A549 (cell line): ENCODE measurements around the gene ARPC1B. TPM values are rescaled to one million over a fixed set of nuclear protein-coding genes. Genes with fewer than 3 reads are reported as not detected.
A peak's percentile ranks its signal among the peaks of the same experiment; 100 is the strongest.

Source experiments
- ATAC-seq, 2 experiments: fragments of 200-7000 bp in 1 of 2; fragments of >200 bp in 1 of 2; cut with Nextera tagmentation in 1 of 2; cut with Tn5 transposase in 1 of 2; 3 replicates each; pipeline versions ENCODE4 v1.8.0 to v1.9.1; 2018 to 2020; ENCODE audit warnings: mild to moderate bottlenecking in 1 of 2, moderate library complexity in 1 of 2
- CTCF ChIA-PET: fragments of 300-600 bp; sonication (Branson Sonifier 250); formaldehyde crosslinking; extraction: SDS; loops from one replicate; lab custom pipeline; 2021; ENCODE audit warnings: antibody characterized with exemption, inconsistent platforms; lab: Yijun Ruan, JAX
- POLR2A ChIA-PET: fragments of 350-600 bp; formaldehyde crosslinking; extraction: SDS; loops from one replicate; lab custom pipeline; 2021; ENCODE audit warnings: antibody characterized with exemption, inconsistent platforms; lab: Yijun Ruan, JAX
- DNase-seq, 2 experiments: peaks; one replicate each; pipeline versions ENCODE4 v3.0.0 to v3.0.0-alpha.2; 2011 to 2016; ENCODE audit warnings: low read depth in 1 of 2, low spot score in 1 of 2
- FAIRE-seq: peaks from 2 replicates; lab custom pipeline; 2011; peaks lifted over from hg19 to GRCh38; lab: Jason Lieb, UNC
- H3K27ac ChIP-seq, 2 experiments: fragments of >200 bp; sonication (Bioruptor Twin); formaldehyde crosslinking; 3 replicates each; pipeline ENCODE4 v1.5.1; 2016 to 2017
- H3K4me1 ChIP-seq: fragments of >200 bp; sonication (Bioruptor Twin); formaldehyde crosslinking; 3 replicates; pipeline ENCODE4 v1.6.1; 2016
- H3K4me2 ChIP-seq: fragments of >200 bp; sonication (Bioruptor Twin); formaldehyde crosslinking; 3 replicates; pipeline ENCODE4 v1.6.1; 2016
- H3K4me3 ChIP-seq: fragments of >200 bp; sonication (Bioruptor Twin); formaldehyde crosslinking; 3 replicates; pipeline ENCODE4 v1.5.1; 2016
- H3K9me3 ChIP-seq: fragments of >200 bp; sonication (Bioruptor Twin); formaldehyde crosslinking; 3 replicates; pipeline ENCODE4 v1.6.1; 2016
- CBX2 ChIP-seq: fragments of 200-600 bp; sonication (generic); IDR thresholded peaks from 2 replicates; pipeline ENCODE4 v1.6.1; 2016; ENCODE audit warnings: low read depth, mild to moderate bottlenecking, borderline replicate concordance
- CBX8 ChIP-seq: fragments of 200-600 bp; sonication (generic); IDR thresholded peaks from 2 replicates; pipeline ENCODE4 v1.6.1; 2016
- CHD4 ChIP-seq: fragments of 200-600 bp; sonication (generic); IDR thresholded peaks from 2 replicates; pipeline ENCODE4 v1.6.1; 2016; ENCODE audit warnings: antibody characterized with exemption, mild to moderate bottlenecking, borderline replicate concordance
- EP300 ChIP-seq, 2 experiments: fragments of >200 bp; sonication (Bioruptor Twin); formaldehyde crosslinking; IDR thresholded peaks; 2 replicates in 1 of 2; 3 replicates in 1 of 2; pipeline ENCODE4 v1.6.1; 2016 to 2017
- ESRRA ChIP-seq: fragments of 150-350 bp; IDR thresholded peaks from 2 replicates; pipeline ENCODE4 v1.6.1; 2014; ENCODE audit warnings: mild to moderate bottlenecking, low read length, borderline replicate concordance
- FOSB ChIP-seq: fragments of 250-450 bp; sonication (Bioruptor Pico); IDR thresholded peaks from 2 replicates; pipeline ENCODE4 v1.5.0; 2020; ENCODE audit warnings: mild to moderate bottlenecking, moderate library complexity
- GATA3 ChIP-seq: IDR thresholded peaks from 2 replicates; pipeline ENCODE4 v1.6.1; 2012; ENCODE audit warnings: borderline replicate concordance
- HOXA7 ChIP-seq: fragments of 250-450 bp; sonication (Bioruptor Pico); IDR thresholded peaks from 2 replicates; pipeline ENCODE4 v1.5.0; 2020; ENCODE audit warnings: mild to moderate bottlenecking, moderate library complexity
- JUN ChIP-seq, 2 experiments: fragments of >200 bp; sonication (Bioruptor Twin); formaldehyde crosslinking; IDR thresholded peaks; 2 replicates in 1 of 2; 3 replicates in 1 of 2; pipeline ENCODE4 v1.6.1; 2016 to 2017
- JUNB ChIP-seq: fragments of >200 bp; sonication (Bioruptor Twin); formaldehyde crosslinking; IDR thresholded peaks from 2 replicates; pipeline ENCODE4 v1.6.1; 2016
- KDM1A ChIP-seq: fragments of 200-600 bp; sonication (generic); IDR thresholded peaks from 2 replicates; pipeline ENCODE4 v1.6.1; 2016; ENCODE audit warnings: low read depth, mild to moderate bottlenecking
- MAFK ChIP-seq: fragments of 450-650 bp; IDR thresholded peaks from 2 replicates; pipeline ENCODE4 v1.6.1; 2014; ENCODE audit not compliant: partially characterized antibody
- NPAS2 ChIP-seq: fragments of 250-450 bp; sonication (Bioruptor Pico); IDR thresholded peaks from 2 replicates; pipeline ENCODE4 v1.8.0; 2022; ENCODE audit warnings: mild to moderate bottlenecking, moderate library complexity, borderline replicate concordance
- NR3C1 ChIP-seq: fragments of >200 bp; sonication (Bioruptor Twin); formaldehyde crosslinking; IDR thresholded peaks from 3 replicates; pipeline ENCODE4 v1.6.1; 2017
- PHF8 ChIP-seq: fragments of 200-600 bp; sonication (generic); IDR thresholded peaks from 2 replicates; pipeline ENCODE4 v1.6.1; 2016; ENCODE audit warnings: low read depth, mild to moderate bottlenecking, antibody characterized with exemption, moderate library complexity, borderline replicate concordance
- RAD21 ChIP-seq, 2 experiments: fragments of >200 bp in 1 of 2; sonication (Bioruptor Twin) in 1 of 2; formaldehyde crosslinking in 1 of 2; IDR thresholded peaks in 1 of 2; conservative IDR thresholded peaks in 1 of 2; 2 replicates in 1 of 2; 3 replicates in 1 of 2; pipeline ENCODE4 v1.6.1; 2012 to 2018; ENCODE audit warnings: inconsistent platforms in 1 of 2
- RARB ChIP-seq: fragments of 250-450 bp; sonication (Bioruptor Pico); IDR thresholded peaks from 2 replicates; pipeline ENCODE4 v1.8.0; 2021; ENCODE audit warnings: mild to moderate bottlenecking, moderate library complexity
- RCOR1 ChIP-seq: fragments of 150-350 bp; IDR thresholded peaks from 2 replicates; pipeline ENCODE4 v1.6.1; 2014; ENCODE audit warnings: antibody characterized with exemption, low read length, low read depth
- SREBF2 ChIP-seq: fragments of 450-650 bp; IDR thresholded peaks from 2 replicates; pipeline ENCODE4 v1.6.1; 2014; ENCODE audit warnings: mild to moderate bottlenecking, moderate library complexity
- ZC3H11A ChIP-seq: fragments of 450-650 bp; IDR thresholded peaks from 2 replicates; pipeline ENCODE4 v1.6.1; 2014; ENCODE audit warnings: antibody characterized with exemption, mild to moderate bottlenecking
- ZSCAN20 ChIP-seq: fragments of 250-450 bp; sonication (Bioruptor Pico); IDR thresholded peaks from 2 replicates; pipeline ENCODE4 v1.8.0; 2022; ENCODE audit warnings: mild to moderate bottlenecking, moderate library complexity
- WGBS: methylation state at CpG from one replicate; pipeline ENCODE4 v1.1.6; 2017; ENCODE audit errors: missing lambda C conversion rate; 5-methylcytosine and 5-hydroxymethylcytosine counted together
- polyA plus RNA-seq, 4 experiments: library from polyadenylated mRNA; depleted of rRNA in 3 of 4; stranded (reverse); fragments of >200 nt; fragmentation: RNase III in 1 of 4; extraction: RNeasy Plus Mini Kit Qiagen cat#74134 plus additional on column Dnase treatment in 1 of 4; gene quantifications; 2 replicates in 3 of 4; 3 replicates in 1 of 4; pipeline ENCODE4 v1.2.3, GENCODE V29; 2011 to 2017
- TF ChIP-seq, protein P1 (sequence below): fragments of >200 bp; sonication (Bioruptor Twin); formaldehyde crosslinking; IDR thresholded peaks from 3 replicates; pipeline ENCODE4 v1.5.1; 2016
- TF ChIP-seq, protein P2 (sequence below): fragments of >200 bp; sonication (Bioruptor Twin); formaldehyde crosslinking; IDR thresholded peaks from 3 replicates; pipeline ENCODE4 v1.6.1; 2016
- TF ChIP-seq, protein P3 (sequence below): IDR thresholded peaks from 2 replicates; pipeline ENCODE4 v1.6.1; 2012
- TF ChIP-seq, protein P4 (sequence below): fragments of 450-650 bp; IDR thresholded peaks from 2 replicates; pipeline ENCODE4 v1.6.1; 2014; ENCODE audit warnings: antibody characterized with exemption
- TF ChIP-seq, protein P5 (sequence below): fragments of 200-600 bp; sonication (generic); IDR thresholded peaks from 2 replicates; pipeline ENCODE4 v1.6.1; 2016; ENCODE audit warnings: antibody characterized with exemption, mild to moderate bottlenecking, moderate library complexity

ARPC1B gene
- polyA plus RNA-seq, 2 of the 4 experiments (the other 2 are of a cell fraction) = 197 to 294 TPM

DNA sequence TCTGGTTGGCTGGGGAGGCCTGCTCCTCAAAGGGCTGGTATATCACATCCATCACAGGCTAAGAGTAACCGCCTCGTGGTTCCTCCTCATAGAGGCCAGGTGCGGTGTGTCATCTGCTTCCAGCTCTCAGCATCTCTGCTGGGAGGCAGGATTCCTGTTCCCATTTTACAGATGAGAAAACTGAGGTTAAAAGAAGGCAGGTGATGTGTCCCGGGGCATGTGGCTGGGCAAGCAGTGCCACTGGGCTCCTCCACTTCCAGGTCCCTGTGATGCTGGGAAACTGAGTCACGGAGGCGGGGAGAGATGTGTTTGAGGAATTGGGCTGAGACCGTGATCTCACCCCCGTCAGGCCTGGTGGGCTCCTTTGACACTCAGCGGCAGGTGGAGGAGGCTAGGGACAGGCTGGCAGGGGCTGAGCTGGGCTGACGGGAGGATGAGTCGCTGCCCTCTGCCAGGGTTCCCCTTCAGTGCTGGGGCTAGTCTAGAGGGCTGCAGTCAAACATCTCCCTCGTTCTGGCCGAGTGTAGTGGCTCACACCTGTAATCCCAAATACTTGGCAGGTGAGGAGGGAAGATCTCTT lies 9.4 kb downstream of the ARPC1B start:
- Histone ChIP-seq H3K4me1 (peaks cover 29% of the 10 kb centered on the region), H3K4me3 (no peak overlapping the region), H3K4me2 (no peak overlapping the region), H3K9me3 (no peaks in the 10 kb centered on the region), H3K27ac (peak overlapping the region in 1 of 2 experiments; percentile 36; a peak in 1 of 6 replicates)
- peak in 1 of 2 experiments; percentile 22; a peak in 1 of 6 replicates for ATAC-seq
- 89% methylated on average over 13 of the region's 13 CpGs for WGBS
- DNase-seq = no peak
- ChIA-PET POLR2A (no interaction called here), CTCF (interaction anchor here (1.7 to 1.8 kb wide), 2 partner anchors 16 kb away, joined by 4 to 5 read pairs; no protein-coding TSS in a partner anchor)
- FAIRE-seq = no peak
- TF ChIP-seq KDM1A (peak; percentile 79), ZSCAN20 (CRISPR knock-in tag) (no peak)

DNA sequence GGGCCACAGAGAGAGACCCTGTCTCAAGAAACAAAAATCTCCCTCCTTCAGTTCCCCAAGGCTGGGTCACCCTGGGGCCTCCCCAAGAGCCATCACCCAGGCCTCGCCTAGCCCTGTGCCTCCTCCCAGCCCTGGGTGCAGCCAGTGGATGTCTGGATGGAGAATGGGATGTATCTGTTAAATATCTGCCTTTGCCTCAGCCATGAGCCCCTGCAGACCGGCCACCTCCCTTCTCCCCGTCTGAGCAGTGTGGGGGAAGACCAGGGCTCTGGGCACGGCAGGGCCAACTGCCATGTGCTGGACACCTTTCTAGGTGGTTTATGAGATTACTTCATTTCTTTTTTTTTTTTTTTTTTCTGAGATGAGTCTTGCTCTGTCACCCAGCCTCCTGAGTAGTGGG lies 10.0 kb downstream of the ARPC1B start:
- FAIRE-seq (no peak), ATAC-seq (peak; percentile 12 to 37; a peak in 5 of 6 replicates), DNase-seq (no peak)
- Histone ChIP-seq H3K4me2 (no peak overlapping the region), H3K9me3 (no peaks in the 10 kb centered on the region), H3K4me3 (no peak overlapping the region), H3K27ac (0 out of 6 replicates have a peak overlapping the region, but pooled peaks of 1 of the 2 experiments have one; percentile 36), H3K4me1 (peaks cover 22% of the 10 kb centered on the region)
- CTCF ChIA-PET = interaction anchor here (1.8 kb wide), 1 partner anchor 15 kb away, joined by 4 read pairs; no protein-coding TSS in a partner anchor
- POLR2A ChIA-PET = no interaction called here
- no peak for TF ChIP-seq NPAS2 (CRISPR knock-in tag)
- TF ChIP-seq MAFK = no peak
- TF ChIP-seq, protein P1, sequence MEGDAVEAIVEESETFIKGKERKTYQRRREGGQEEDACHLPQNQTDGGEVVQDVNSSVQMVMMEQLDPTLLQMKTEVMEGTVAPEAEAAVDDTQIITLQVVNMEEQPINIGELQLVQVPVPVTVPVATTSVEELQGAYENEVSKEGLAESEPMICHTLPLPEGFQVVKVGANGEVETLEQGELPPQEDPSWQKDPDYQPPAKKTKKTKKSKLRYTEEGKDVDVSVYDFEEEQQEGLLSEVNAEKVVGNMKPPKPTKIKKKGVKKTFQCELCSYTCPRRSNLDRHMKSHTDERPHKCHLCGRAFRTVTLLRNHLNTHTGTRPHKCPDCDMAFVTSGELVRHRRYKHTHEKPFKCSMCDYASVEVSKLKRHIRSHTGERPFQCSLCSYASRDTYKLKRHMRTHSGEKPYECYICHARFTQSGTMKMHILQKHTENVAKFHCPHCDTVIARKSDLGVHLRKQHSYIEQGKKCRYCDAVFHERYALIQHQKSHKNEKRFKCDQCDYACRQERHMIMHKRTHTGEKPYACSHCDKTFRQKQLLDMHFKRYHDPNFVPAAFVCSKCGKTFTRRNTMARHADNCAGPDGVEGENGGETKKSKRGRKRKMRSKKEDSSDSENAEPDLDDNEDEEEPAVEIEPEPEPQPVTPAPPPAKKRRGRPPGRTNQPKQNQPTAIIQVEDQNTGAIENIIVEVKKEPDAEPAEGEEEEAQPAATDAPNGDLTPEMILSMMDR = no peak
- TF ChIP-seq, protein P2, sequence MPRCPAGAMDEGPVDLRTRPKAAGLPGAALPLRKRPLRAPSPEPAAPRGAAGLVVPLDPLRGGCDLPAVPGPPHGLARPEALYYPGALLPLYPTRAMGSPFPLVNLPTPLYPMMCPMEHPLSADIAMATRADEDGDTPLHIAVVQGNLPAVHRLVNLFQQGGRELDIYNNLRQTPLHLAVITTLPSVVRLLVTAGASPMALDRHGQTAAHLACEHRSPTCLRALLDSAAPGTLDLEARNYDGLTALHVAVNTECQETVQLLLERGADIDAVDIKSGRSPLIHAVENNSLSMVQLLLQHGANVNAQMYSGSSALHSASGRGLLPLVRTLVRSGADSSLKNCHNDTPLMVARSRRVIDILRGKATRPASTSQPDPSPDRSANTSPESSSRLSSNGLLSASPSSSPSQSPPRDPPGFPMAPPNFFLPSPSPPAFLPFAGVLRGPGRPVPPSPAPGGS = no peak
- TF ChIP-seq, protein P3, sequence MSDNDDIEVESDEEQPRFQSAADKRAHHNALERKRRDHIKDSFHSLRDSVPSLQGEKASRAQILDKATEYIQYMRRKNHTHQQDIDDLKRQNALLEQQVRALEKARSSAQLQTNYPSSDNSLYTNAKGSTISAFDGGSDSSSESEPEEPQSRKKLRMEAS = no peak
- no peak for TF ChIP-seq CHD4
- no peak for TF ChIP-seq GATA3
- no peak for TF ChIP-seq EP300 (IDR thresholded peaks at IDR 0.05)
- TF ChIP-seq, protein P4, sequence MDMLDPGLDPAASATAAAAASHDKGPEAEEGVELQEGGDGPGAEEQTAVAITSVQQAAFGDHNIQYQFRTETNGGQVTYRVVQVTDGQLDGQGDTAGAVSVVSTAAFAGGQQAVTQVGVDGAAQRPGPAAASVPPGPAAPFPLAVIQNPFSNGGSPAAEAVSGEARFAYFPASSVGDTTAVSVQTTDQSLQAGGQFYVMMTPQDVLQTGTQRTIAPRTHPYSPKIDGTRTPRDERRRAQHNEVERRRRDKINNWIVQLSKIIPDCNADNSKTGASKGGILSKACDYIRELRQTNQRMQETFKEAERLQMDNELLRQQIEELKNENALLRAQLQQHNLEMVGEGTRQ = no peak
- TF ChIP-seq CBX2 = no peak
- no peak for TF ChIP-seq CBX8
- no peak for TF ChIP-seq NR3C1
- no peak for TF ChIP-seq RAD21 (conservative IDR thresholded peaks at IDR 0.05 in 1 of 2, IDR thresholded peaks at IDR 0.05 in 1 of 2)
- TF ChIP-seq SREBF2 = no peak
- TF ChIP-seq PHF8 = no peak
- no peak for TF ChIP-seq JUN (IDR thresholded peaks at IDR 0.05)
- TF ChIP-seq JUNB = no peak
- TF ChIP-seq ZC3H11A = no peak
- 87% methylated on average over 4 of the region's 4 CpGs for WGBS

DNA sequence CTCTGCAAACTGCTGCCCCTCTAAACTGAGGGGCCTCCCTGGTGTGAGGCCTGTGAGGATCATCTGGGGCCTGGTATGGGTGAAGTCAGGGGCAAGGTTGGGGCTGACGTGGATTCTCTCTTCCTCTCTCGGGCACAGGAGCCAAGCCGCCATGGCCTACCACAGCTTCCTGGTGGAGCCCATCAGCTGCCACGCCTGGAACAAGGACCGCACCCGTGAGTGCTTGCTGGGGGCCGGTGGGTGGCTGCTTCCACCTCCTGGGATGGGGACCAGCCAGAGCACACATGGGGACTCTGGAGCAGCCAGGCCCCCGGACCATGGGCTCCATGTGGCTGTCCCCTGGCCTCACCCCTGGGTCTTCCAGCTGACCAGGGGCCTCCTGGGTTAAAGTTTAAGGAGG lies 11.0 kb downstream of the ARPC1B start:
- H3K9me3 ChIP-seq = no peaks in the 10 kb centered on the region
- ChIA-PET CTCF (interaction anchor here (0.9 to 1.8 kb wide), 3 partner anchors 9 to 14 kb away, joined by 3 to 4 read pairs (median 4); no protein-coding TSS in a partner anchor), POLR2A (interaction anchor here (0.6 kb wide), 1 partner anchor 71 kb away, joined by 3 read pairs; no protein-coding TSS in a partner anchor)
- H3K27ac ChIP-seq = peak overlapping the region in 1 of 2 experiments; percentile 31; a peak in 1 of 6 replicates
- 89% methylated on average over 6 of the region's 8 CpGs for WGBS
- no peak overlapping the region for H3K4me3 ChIP-seq
- no peak for ATAC-seq
- no peak overlapping the region for H3K4me2 ChIP-seq
- FAIRE-seq = no peak
- peaks cover 12% of the 10 kb centered on the region for H3K4me1 ChIP-seq
- no peak for DNase-seq
- TF ChIP-seq PHF8 = no peak
- TF ChIP-seq RCOR1 = no peak
- no peak for TF ChIP-seq GATA3
- TF ChIP-seq ESRRA = no peak
- TF ChIP-seq FOSB (CRISPR knock-in tag) = no peak
- TF ChIP-seq, protein P5, sequence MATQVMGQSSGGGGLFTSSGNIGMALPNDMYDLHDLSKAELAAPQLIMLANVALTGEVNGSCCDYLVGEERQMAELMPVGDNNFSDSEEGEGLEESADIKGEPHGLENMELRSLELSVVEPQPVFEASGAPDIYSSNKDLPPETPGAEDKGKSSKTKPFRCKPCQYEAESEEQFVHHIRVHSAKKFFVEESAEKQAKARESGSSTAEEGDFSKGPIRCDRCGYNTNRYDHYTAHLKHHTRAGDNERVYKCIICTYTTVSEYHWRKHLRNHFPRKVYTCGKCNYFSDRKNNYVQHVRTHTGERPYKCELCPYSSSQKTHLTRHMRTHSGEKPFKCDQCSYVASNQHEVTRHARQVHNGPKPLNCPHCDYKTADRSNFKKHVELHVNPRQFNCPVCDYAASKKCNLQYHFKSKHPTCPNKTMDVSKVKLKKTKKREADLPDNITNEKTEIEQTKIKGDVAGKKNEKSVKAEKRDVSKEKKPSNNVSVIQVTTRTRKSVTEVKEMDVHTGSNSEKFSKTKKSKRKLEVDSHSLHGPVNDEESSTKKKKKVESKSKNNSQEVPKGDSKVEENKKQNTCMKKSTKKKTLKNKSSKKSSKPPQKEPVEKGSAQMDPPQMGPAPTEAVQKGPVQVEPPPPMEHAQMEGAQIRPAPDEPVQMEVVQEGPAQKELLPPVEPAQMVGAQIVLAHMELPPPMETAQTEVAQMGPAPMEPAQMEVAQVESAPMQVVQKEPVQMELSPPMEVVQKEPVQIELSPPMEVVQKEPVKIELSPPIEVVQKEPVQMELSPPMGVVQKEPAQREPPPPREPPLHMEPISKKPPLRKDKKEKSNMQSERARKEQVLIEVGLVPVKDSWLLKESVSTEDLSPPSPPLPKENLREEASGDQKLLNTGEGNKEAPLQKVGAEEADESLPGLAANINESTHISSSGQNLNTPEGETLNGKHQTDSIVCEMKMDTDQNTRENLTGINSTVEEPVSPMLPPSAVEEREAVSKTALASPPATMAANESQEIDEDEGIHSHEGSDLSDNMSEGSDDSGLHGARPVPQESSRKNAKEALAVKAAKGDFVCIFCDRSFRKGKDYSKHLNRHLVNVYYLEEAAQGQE = no peak
- no peak for TF ChIP-seq RARB
- TF ChIP-seq HOXA7 (CRISPR knock-in tag) = no peak
